BJ (cell line): ENCODE data around the gene PHF14. TPM values are rescaled to one million over a fixed set of nuclear protein-coding genes. Genes with fewer than 3 reads are reported as not detected.

ENCODE experiments used
- CTCF ChIA-PET: fragments of 350-600 bp; formaldehyde crosslinking; extraction: SDS; loops from one replicate; lab custom pipeline; 2021; ENCODE audit warnings: antibody characterized with exemption, inconsistent platforms; lab: Yijun Ruan, JAX
- POLR2A ChIA-PET: fragments of 300-600 bp; sonication (Branson Sonifier 250); formaldehyde crosslinking; extraction: SDS; loops from one replicate; lab custom pipeline; 2021; ENCODE audit warnings: antibody characterized with exemption; lab: Charles Lee
- DNase-seq: peaks from one replicate; pipeline ENCODE4 v3.0.0-alpha.2; 2011; ENCODE audit warnings: low read depth
- H3K27me3 ChIP-seq: 2 replicates; pipeline ENCODE4 v1.6.0; 2011; ENCODE audit warnings: low read length; ENCODE audit not compliant: control insufficient read depth, insufficient read depth
- H3K36me3 ChIP-seq: 2 replicates; pipeline ENCODE4 v1.5.1; 2011; ENCODE audit warnings: low read length; ENCODE audit not compliant: control insufficient read depth, insufficient read depth
- H3K4me3 ChIP-seq: 2 replicates; pipeline ENCODE4 v1.5.1; 2011; ENCODE audit warnings: low read depth, mild to moderate bottlenecking, control low read depth, low read length
- polyA plus RNA-seq: library from polyadenylated mRNA; depleted of rRNA; stranded (reverse); fragments of >200 nt; gene quantifications from 2 replicates; pipeline ENCODE4 v1.2.3, GENCODE V29; 2011
- TF ChIP-seq, protein P1 (sequence below): IDR thresholded peaks from 2 replicates; pipeline ENCODE4 v1.5.1; 2011; ENCODE audit warnings: low read depth, mild to moderate bottlenecking, control low read depth, inconsistent platforms, low read length, moderate library complexity; ENCODE audit not compliant: insufficient read depth

Gene PHF14
- polyA plus RNA-seq, 1 experiment: 6.5 TPM

DNA sequence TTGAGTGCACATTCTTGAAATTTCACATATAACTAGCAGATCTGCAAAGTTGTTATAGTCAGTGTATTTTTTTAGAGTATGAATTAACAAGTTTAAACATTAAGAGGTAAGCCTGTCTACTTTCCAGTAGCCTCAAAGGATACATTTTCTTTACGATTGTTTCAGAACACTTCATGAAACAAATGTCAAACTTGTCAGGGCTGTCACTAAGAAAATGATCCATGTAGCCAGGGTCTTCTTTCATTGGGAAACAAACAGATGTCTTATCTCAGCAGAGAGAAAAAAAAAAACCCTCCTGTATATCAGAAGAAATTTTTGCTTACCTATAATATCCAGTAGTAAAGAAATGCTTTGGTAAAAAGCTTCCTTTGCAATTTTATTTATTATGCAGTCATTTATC lies 192.4 kb downstream of the PHF14 start:
- Histone ChIP-seq H3K36me3 (no peaks in the 10 kb centered on the region), H3K27me3 (no peaks in the 10 kb centered on the region), H3K4me3 (no peak overlapping the region)
- TF ChIP-seq, protein P1, sequence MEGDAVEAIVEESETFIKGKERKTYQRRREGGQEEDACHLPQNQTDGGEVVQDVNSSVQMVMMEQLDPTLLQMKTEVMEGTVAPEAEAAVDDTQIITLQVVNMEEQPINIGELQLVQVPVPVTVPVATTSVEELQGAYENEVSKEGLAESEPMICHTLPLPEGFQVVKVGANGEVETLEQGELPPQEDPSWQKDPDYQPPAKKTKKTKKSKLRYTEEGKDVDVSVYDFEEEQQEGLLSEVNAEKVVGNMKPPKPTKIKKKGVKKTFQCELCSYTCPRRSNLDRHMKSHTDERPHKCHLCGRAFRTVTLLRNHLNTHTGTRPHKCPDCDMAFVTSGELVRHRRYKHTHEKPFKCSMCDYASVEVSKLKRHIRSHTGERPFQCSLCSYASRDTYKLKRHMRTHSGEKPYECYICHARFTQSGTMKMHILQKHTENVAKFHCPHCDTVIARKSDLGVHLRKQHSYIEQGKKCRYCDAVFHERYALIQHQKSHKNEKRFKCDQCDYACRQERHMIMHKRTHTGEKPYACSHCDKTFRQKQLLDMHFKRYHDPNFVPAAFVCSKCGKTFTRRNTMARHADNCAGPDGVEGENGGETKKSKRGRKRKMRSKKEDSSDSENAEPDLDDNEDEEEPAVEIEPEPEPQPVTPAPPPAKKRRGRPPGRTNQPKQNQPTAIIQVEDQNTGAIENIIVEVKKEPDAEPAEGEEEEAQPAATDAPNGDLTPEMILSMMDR: no peak
- ChIA-PET CTCF (no interaction called here), POLR2A (no interaction called here)
- DNase-seq: no peak

DNA sequence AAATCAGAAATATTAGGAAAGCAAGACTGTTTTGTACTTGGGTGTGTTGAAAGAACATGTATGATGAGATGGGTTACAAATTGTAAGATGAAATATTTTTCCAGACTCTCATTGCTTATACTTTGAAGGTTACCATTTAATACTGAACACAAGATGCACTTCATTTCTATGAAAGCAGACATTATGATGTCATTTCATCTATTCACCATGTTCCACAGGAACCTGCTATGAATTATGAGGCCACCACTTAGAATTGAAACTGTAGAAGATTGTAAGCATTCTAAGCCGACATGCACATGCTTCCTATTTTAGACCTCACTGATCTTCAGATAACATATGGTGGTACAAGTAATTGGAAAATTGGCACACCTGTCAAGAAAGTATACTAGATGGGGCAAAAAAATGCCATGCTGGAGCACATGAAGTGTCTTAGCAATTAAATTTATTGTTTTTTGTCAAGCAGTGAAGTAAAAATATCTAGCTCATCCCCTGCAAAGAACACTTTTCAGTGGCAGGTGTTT lies 195.0 kb downstream of the PHF14 start:
- CTCF ChIA-PET: no interaction called here
- no peaks in the 10 kb centered on the region for H3K36me3 ChIP-seq
- H3K27me3 ChIP-seq: no peaks in the 10 kb centered on the region
- DNase-seq: no peak
- POLR2A ChIA-PET: no interaction called here
- H3K4me3 ChIP-seq: no peak overlapping the region
- TF ChIP-seq, protein P1: no peak

DNA sequence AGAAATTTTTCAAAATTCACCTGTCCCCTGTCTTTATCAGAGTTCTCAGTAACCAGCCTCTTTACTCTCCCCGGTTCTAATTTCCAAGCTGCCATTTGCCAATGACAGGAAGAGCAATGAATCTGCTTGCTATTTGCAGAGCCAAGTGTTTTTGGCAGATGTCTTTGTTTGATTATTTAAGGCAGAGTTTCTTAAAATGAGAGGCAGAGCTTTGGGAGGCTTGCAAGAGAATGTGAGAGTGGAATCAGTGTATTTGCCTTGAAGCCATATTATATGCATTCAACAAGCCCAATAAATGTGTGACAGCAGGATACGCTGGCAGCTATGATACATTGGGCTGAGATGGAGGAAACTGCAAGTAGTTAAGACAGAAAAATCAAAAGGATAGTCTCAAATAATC lies 196.5 kb downstream of the PHF14 start:
- POLR2A ChIA-PET: no interaction called here
- H3K4me3 ChIP-seq: no peak overlapping the region
- no peaks in the 10 kb centered on the region for H3K36me3 ChIP-seq
- no peaks in the 10 kb centered on the region for H3K27me3 ChIP-seq
- DNase-seq: no peak
- TF ChIP-seq, protein P1: no peak
- CTCF ChIA-PET: no interaction called here

DNA sequence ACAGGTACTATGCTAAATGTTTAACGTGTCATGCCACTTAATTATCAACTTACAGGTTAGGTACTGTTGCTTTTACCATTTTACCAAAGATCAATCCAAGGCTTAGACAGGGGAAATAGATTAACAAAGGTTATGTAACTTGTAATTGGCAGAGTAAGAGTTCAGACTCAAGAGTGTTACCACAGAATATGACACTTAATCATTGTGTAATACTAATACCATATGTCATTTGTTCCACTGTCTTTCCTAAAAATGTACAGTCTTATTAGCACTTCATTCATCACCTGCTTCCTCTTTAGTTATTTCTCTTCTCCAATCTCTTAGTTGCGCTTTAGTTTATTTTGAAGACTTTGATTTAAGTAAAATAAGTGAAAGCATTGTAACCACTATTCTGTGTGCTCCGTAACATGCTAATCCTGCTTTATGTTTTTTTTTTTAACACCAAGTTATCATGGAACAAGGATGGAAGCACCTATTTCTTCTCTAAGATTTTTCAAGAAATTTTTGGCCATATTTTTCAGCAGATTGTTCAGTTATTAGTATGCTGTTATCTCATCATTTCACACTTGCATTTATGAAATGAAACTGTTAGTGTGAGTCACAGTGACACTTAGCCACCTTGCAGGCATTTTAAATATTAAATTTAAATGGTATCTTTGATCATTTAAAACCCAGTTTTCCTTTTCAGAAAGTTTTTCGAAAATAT lies 197.3 kb downstream of the PHF14 start:
- Histone ChIP-seq H3K36me3 (no peaks in the 10 kb centered on the region), H3K27me3 (no peaks in the 10 kb centered on the region), H3K4me3 (no peak overlapping the region)
- TF ChIP-seq, protein P1: no peak
- ChIA-PET POLR2A (no interaction called here), CTCF (no interaction called here)
- no peak for DNase-seq

DNA sequence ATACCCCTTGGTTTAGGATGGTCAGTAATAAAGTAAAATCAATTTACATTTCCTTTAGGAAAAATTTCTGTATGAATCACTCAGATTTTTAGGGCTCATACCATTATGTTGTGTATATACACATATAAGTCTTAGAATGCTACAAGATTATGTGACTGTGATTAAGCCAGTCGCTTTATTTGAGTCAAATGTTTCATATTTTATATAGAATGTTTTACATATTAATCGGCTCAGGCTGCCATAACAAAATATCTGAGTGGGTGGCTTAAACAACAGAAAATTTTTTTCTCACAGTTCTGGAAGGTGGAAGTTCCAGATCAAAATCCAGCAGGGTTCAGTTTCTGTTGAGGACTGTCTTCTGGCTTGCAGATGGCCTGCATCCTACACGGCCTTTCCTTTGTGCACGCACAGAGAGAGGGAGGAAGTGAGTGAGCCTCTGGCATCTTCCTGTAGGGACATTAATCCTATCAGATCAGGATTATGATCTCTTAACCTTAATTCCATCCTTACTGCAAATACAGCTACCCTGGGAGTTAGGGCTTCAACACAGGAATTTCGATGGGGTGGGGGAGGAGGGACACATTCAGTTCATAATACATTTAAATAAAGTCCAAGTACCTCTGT lies 198.0 kb downstream of the PHF14 start:
- CTCF ChIA-PET: interaction anchor here (0.9 kb wide), 1 partner anchor 12 kb away, joined by 3 read pairs; no protein-coding TSS in a partner anchor

More for the DNA sequence above, 198.0 kb downstream of the PHF14 start:
- no peaks in the 10 kb centered on the region for H3K27me3 ChIP-seq
- H3K36me3 ChIP-seq: no peaks in the 10 kb centered on the region
- H3K4me3 ChIP-seq: no peak overlapping the region
- TF ChIP-seq, protein P1: no peak
- no peak for DNase-seq
- POLR2A ChIA-PET: no interaction called here
